K562 (cell line): ENCODE results near the gene PACC1. TPM values are rescaled to one million over a fixed set of nuclear protein-coding genes. Genes with fewer than 3 reads are reported as not detected.

ENCODE experiments used
- ARID2 ChIP-seq: fragments of 450-650 bp; IDR thresholded peaks from 2 replicates; pipeline ENCODE4 v1.6.1; 2017; ENCODE audit warnings: antibody characterized with exemption, mild to moderate bottlenecking
- CHD1 ChIP-seq: fragments of 200-600 bp; sonication (generic); IDR thresholded peaks from one replicate; pipeline ENCODE4 v1.6.1; 2012; ENCODE audit warnings: mild to moderate bottlenecking, moderate library complexity, low read length, inconsistent platforms
- CREB3L1 ChIP-seq: fragments of 450-650 bp; IDR thresholded peaks from 2 replicates; pipeline ENCODE4 v1.6.1; 2014; ENCODE audit warnings: low read depth, mild to moderate bottlenecking, moderate library complexity, borderline replicate concordance
- CTCF ChIP-seq, 3 experiments: IDR thresholded peaks in 2 of 3; conservative IDR thresholded peaks in 1 of 3; 2 replicates each; pipeline ENCODE4 v1.5.1; 2011 to 2012; ENCODE audit warnings: low read length in 3 of 3, mild to moderate bottlenecking in 3 of 3, control low read depth in 2 of 3, improper control_type of control experiment in 1 of 3, inconsistent platforms in 1 of 3, low read depth in 1 of 3, mixed read lengths in 1 of 3, moderate library complexity in 1 of 3; ENCODE audit not compliant: insufficient read depth in 2 of 3
- E2F3 ChIP-seq: fragments of 250-450 bp; sonication (Bioruptor Pico); IDR thresholded peaks from 2 replicates; pipeline ENCODE4 v1.4.0; 2020; ENCODE audit warnings: mild to moderate bottlenecking
- HLTF ChIP-seq: fragments of 450-650 bp; IDR thresholded peaks from 2 replicates; pipeline ENCODE4 v1.6.1; 2016
- HMG20B ChIP-seq: fragments of 250-450 bp; sonication (Bioruptor Pico); IDR thresholded peaks from 2 replicates; pipeline ENCODE4 v1.5.0; 2021; ENCODE audit warnings: mild to moderate bottlenecking
- HNRNPL ChIP-seq: fragments of 200-400 bp; formaldehyde crosslinking; IDR thresholded peaks from 2 replicates; pipeline ENCODE4 v1.6.1; 2017; ENCODE audit warnings: low read depth, mild to moderate bottlenecking, low read length
- MTA3 ChIP-seq: fragments of 450-650 bp; formaldehyde crosslinking; IDR thresholded peaks from 2 replicates; pipeline ENCODE4 v1.6.1; 2017; ENCODE audit warnings: mild to moderate bottlenecking, borderline replicate concordance
- NFIC ChIP-seq: fragments of 450-650 bp; IDR thresholded peaks from 2 replicates; pipeline ENCODE4 v1.6.1; 2017; ENCODE audit warnings: mild to moderate bottlenecking, inconsistent platforms
- NKRF ChIP-seq: fragments of 450-650 bp; IDR thresholded peaks from 2 replicates; pipeline ENCODE4 v1.6.1; 2016; ENCODE audit warnings: borderline replicate concordance
- PML ChIP-seq: IDR thresholded peaks from 2 replicates; pipeline ENCODE4 v1.6.1; 2012; ENCODE audit warnings: low read length, inconsistent platforms
- RBM39 ChIP-seq: fragments of 200-400 bp; formaldehyde crosslinking; optimal IDR thresholded peaks from 2 replicates; pipeline ENCODE3; 2018; ENCODE audit warnings: low read depth, low read length
- RFX1 ChIP-seq: fragments of 450-650 bp; IDR thresholded peaks from 2 replicates; pipeline ENCODE4 v1.6.1; 2016; ENCODE audit warnings: mild to moderate bottlenecking, moderate library complexity
- SAP30 ChIP-seq: fragments of 200-600 bp; sonication (generic); IDR thresholded peaks from 2 replicates; pipeline ENCODE4 v1.6.1; 2012; ENCODE audit warnings: borderline replicate concordance, low read depth, mild to moderate bottlenecking, moderate library complexity, low read length, control low read depth, inconsistent platforms; ENCODE audit not compliant: insufficient read depth, poor library complexity, severe bottlenecking
- SMARCA4 ChIP-seq: fragments of 450-650 bp; IDR thresholded peaks from 2 replicates; pipeline ENCODE4 v1.6.1; 2016
- SMARCC2 ChIP-seq: fragments of 450-650 bp; IDR thresholded peaks from 2 replicates; pipeline ENCODE4 v1.6.1; 2017; ENCODE audit warnings: antibody characterized with exemption, moderate library complexity, mild to moderate bottlenecking, low read depth
- TCF3 ChIP-seq: sonication (generic); formaldehyde crosslinking; IDR thresholded peaks from 2 replicates; pipeline ENCODE4 v1.4.0; 2020; ENCODE audit warnings: mild to moderate bottlenecking, missing genetic modification reagents
- ZNF24 ChIP-seq: fragments of 450-650 bp; IDR thresholded peaks from 2 replicates; pipeline ENCODE4 v1.6.1; 2016
- ZNF518B ChIP-seq: fragments of 250-450 bp; sonication (Bioruptor Pico); IDR thresholded peaks from 2 replicates; pipeline ENCODE4 v1.5.0; 2021; ENCODE audit warnings: mild to moderate bottlenecking, moderate library complexity
- ZNF695 ChIP-seq: fragments of 450-650 bp; formaldehyde crosslinking; IDR thresholded peaks from 2 replicates; pipeline ENCODE4 v1.4.0; 2020; ENCODE audit warnings: mild to moderate bottlenecking, moderate library complexity
- polyA plus RNA-seq, 8 experiments: library from polyadenylated mRNA; depleted of rRNA in 4 of 8; stranded (reverse) in 5 of 8; unstranded in 3 of 8; fragments of >200 nt; fragmentation: Nextera tagmentation in 2 of 8; fragmentation: Illumina TruSeq in 1 of 8; extraction: Ambion mirVana in 2 of 8; extraction: Trizol in 1 of 8; gene quantifications; 2 replicates each; pipeline versions ENCODE4 v1.2.1 to v1.2.3, GENCODE V29; 2011 to 2014; ENCODE audit warnings: inconsistent platforms in 1 of 8, missing spikeins in 1 of 8
- total RNA-seq, 7 experiments: library from RNA; depleted of rRNA in 6 of 7; stranded (reverse); fragments of >200 nt in 6 of 7; fragmentation: Illumina TruSeq in 2 of 7; extraction: Trizol in 2 of 7; gene quantifications; 2 replicates each; pipeline versions ENCODE4 v1.2.1 to v1.2.3, GENCODE V29; 2011 to 2021; ENCODE audit warnings: low replicate concordance in 1 of 7

The PACC1 gene
- total and polyA plus RNA-seq, 9 of the 15 experiments (the other 6 are each of a cell fraction or from before 2014, with no cell fraction given): 7.1 to 19.3 (median 14.9) TPM

- TF ChIP-seq CTCF (IDR thresholded peaks at IDR 0.05 in 2 of 3, conservative IDR thresholded peaks at IDR 0.05 in 1 of 3; ENCODE audit: insufficient read depth in 2 of 3, low read depth in 1 of 3, low read length in 3 of 3): peak; percentile 9 to 18 (median 16); a peak in 1 of 6 replicates
- no peak for TF ChIP-seq ZNF518B (CRISPR knock-in tag)
- TF ChIP-seq NFIC: no peak
- TF ChIP-seq TCF3: no peak
- TF ChIP-seq CREB3L1: no peak
- no peak for TF ChIP-seq SMARCA4
- TF ChIP-seq MTA3: no peak
- peak; percentile 92 for TF ChIP-seq ZNF24
- TF ChIP-seq CHD1: no peak
- TF ChIP-seq SAP30: no peak
- TF ChIP-seq RBM39: no peak
- TF ChIP-seq PML: no peak
- no peak for TF ChIP-seq ZNF695 (CRISPR knock-in tag)
- no peak for TF ChIP-seq HLTF
- no peak for TF ChIP-seq ARID2
- peak; percentile 64 for TF ChIP-seq RFX1
- TF ChIP-seq HMG20B (CRISPR knock-in tag): no peak
- TF ChIP-seq SMARCC2: no peak
- no peak for TF ChIP-seq NKRF
- TF ChIP-seq HNRNPL: no peak
- no peak for TF ChIP-seq E2F3
These were observed 37.9 kb upstream of the PACC1 start (continued) for GRCh38 chr1:212452323-212453155.
